ENCODE results near the gene SPESP1.

DNA sequence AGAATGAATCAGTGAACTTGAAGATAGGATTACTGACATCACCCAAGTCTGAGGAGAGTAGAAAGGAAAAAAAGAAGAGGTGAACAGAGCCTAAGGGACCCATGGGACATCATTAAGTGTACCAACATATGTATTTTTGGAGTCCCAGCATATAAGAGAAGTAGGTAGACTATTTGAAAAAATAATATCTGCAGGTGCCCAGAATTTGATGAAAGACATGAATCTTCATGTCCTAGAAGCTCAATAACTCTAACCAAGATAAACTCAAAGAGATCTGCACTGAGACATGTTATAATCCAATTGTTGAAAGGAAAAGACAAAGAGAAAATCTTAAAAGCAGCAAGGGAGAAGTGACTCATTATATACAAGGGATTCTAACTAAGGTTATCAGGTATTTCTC, 39.0 kb downstream of the SPESP1 start:
- TF ChIP-seq, protein P1, sequence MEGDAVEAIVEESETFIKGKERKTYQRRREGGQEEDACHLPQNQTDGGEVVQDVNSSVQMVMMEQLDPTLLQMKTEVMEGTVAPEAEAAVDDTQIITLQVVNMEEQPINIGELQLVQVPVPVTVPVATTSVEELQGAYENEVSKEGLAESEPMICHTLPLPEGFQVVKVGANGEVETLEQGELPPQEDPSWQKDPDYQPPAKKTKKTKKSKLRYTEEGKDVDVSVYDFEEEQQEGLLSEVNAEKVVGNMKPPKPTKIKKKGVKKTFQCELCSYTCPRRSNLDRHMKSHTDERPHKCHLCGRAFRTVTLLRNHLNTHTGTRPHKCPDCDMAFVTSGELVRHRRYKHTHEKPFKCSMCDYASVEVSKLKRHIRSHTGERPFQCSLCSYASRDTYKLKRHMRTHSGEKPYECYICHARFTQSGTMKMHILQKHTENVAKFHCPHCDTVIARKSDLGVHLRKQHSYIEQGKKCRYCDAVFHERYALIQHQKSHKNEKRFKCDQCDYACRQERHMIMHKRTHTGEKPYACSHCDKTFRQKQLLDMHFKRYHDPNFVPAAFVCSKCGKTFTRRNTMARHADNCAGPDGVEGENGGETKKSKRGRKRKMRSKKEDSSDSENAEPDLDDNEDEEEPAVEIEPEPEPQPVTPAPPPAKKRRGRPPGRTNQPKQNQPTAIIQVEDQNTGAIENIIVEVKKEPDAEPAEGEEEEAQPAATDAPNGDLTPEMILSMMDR (IDR thresholded peaks at IDR 0.05): no peak
- no peak for TF ChIP-seq POLR2A (IDR thresholded peaks at IDR 0.05)

All from esophagus squamous epithelium (tissue), 4 donors.